Immature natural killer cell (primary cell): ENCODE results near the gene ADGRG2. TPM values are rescaled to one million over a fixed set of nuclear protein-coding genes. Genes with fewer than 3 reads are reported as not detected.
"Not testable (repeated sequence)": the region's sequence is repeated elsewhere in the genome, so short reads cannot be mapped to it uniquely, and the experiment has no call there.

Source experiments
- DNase-seq, 3 donors: peaks; one replicate each; pipeline ENCODE4 v3.0.0; 2022; ENCODE audit warnings: mixed read lengths in 1 of 3
- H3K27ac Mint-ChIP-seq, 6 donors: one replicate each; pipeline ENCODE4 v1.8.0; 2020; ENCODE audit warnings: mixed read lengths in 6 of 6, mild to moderate bottlenecking in 5 of 6, inconsistent platforms in 4 of 6, moderate library complexity in 3 of 6
- H3K27me3 Mint-ChIP-seq, 3 donors: one replicate each; pipeline ENCODE4 v1.8.0; 2020 to 2021; ENCODE audit warnings: low read depth in 3 of 3, mild to moderate bottlenecking in 3 of 3, mixed read lengths in 3 of 3, moderate library complexity in 3 of 3, inconsistent platforms in 1 of 3
- H3K36me3 Mint-ChIP-seq, 3 donors: one replicate each; pipeline ENCODE4 v1.8.0; 2020; ENCODE audit warnings: mixed read lengths in 3 of 3, inconsistent platforms in 2 of 3, mild to moderate bottlenecking in 2 of 3
- H3K4me1 Mint-ChIP-seq, 2 donors: one replicate each; pipeline ENCODE4 v1.8.0; 2020; ENCODE audit warnings: inconsistent platforms in 2 of 2, mild to moderate bottlenecking in 2 of 2, mixed read lengths in 2 of 2, moderate library complexity in 1 of 2
- H3K4me3 Mint-ChIP-seq, 5 donors: one replicate each; pipeline ENCODE4 v1.8.0; 2020; ENCODE audit warnings: mild to moderate bottlenecking in 5 of 5, mixed read lengths in 5 of 5, inconsistent platforms in 3 of 5, moderate library complexity in 3 of 5
- H3K9me3 Mint-ChIP-seq, 6 donors: one replicate each; pipeline ENCODE4 v1.8.0; 2020; ENCODE audit warnings: mild to moderate bottlenecking in 6 of 6, mixed read lengths in 6 of 6, inconsistent platforms in 4 of 6, moderate library complexity in 3 of 6
- polyA plus RNA-seq, 3 donors: library from polyadenylated mRNA; unstranded; fragments of 300-500 nt; fragmentation: Illumina TruSeq; gene quantifications; one replicate each; pipeline ENCODE4 v1.2.3, GENCODE V29; 2021

Gene ADGRG2
- polyA plus RNA-seq, 3 donors from 2014 or later, result not detected

DNA sequence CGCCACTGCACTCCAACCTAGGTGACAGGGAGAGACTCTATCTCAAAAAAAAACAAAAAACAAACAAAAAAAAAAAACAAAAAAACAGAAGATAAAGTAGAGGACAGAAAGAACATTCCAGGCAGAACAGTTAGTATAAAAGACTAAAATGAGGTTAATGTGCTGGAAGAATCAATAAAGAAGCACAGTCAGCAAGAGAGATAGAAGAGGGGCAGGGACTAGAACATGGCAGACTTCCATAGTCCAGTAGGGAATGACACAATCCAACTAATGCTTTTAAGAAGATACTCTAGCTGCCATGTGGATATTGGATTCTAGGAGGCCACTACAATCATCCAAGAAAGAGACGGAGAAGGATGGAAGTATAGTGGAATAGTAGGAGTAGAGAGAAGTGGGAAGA is 11.6 kb downstream of the ADGRG2 start:
- Mint-ChIP-seq H3K9me3 (no peaks in the 10 kb centered on the region), H3K27me3 (peaks cover 6 to 25% (median 7%) of the 10 kb centered on the region in 3 donors), H3K4me1 (no peaks in the 10 kb centered on the region), H3K4me3 (no peak overlapping the region), H3K36me3 (no peaks in the 10 kb centered on the region), H3K27ac (no peak overlapping the region)
- DNase-seq, result no peak

DNA sequence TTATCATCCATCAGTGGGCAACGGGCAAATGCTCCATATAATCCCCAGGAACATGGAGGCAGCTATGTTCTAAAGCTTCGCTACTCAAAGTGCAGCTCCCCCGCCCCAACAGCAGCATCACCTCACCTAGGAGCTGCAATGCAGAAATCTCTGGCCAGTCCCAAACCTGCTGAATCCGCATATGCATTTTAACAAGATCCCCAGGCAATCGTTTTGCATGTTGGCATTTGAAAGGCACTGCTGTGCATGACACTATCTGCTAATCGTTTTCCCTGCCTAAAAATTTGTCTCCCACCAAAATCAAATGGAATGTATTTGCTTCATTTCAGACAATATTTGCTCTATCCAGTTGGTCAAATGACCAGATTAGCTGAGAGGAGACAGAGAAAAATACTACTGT is 15.2 kb downstream of the ADGRG2 start:
- peaks cover 5 to 22% (median 6%) of the 10 kb centered on the region in 3 donors for H3K27me3 Mint-ChIP-seq
- no peaks in the 10 kb centered on the region for H3K36me3 Mint-ChIP-seq
- H3K4me1 Mint-ChIP-seq, result no peaks in the 10 kb centered on the region
- no peak for DNase-seq
- H3K27ac Mint-ChIP-seq, result no peak overlapping the region
- H3K9me3 Mint-ChIP-seq, result no peaks in the 10 kb centered on the region
- H3K4me3 Mint-ChIP-seq, result no peak overlapping the region

DNA sequence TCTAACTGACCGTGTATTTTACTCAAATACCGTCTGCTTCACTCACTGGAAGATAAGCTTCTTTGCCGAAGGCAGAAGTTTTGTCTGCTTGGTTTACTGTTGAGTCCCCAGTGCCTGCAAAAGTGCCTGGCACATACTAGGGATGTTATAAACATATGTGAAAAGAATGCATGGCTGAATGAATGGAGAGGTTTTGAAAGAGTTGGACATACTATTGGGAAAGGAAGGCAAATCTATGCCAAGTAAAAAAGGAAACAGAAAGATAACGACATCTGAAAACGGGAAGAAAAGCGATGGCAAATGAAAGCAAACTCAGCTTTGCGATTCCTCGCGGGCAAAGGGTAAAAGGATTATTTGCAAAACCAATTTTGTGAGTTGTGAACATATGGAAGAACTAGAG is 21.7 kb downstream of the ADGRG2 start:
- Mint-ChIP-seq H3K27ac (no peak overlapping the region), H3K4me1 (no peaks in the 10 kb centered on the region)

DNA sequence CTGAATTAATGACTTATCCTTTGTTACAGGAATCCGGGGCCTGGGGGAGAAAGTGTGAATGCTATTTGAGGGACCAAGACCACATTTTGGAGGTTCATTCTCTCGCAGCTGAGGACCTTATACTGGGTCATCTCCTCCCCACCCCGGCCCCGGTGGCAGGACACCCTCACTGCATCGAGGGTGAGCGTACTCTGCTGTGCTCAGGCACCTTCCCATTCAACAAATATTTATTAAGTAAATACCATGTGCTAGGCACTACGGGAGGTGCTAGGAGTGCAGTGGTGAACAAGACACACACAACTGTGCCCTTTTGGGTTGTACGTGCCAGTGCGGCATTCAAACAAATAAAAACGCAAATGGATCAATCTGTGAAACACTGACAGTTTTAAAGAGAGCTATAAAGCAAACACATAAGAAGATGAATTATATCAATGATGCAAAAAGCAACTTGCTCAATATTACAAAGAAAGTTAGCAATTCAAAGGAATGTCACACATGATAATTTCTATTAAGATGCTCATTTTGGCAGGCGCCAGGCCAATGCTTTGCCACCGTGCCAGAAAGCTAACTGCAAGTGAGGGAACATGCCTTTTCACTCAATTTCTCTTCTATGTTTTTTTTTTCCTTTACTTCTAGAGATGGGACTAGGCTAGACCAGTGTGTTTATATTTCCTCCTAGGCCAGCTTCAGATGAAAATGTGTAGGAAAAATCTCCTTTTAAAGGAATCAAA is 24.6 kb downstream of the ADGRG2 start:
- no peak overlapping the region for H3K27ac Mint-ChIP-seq
- DNase-seq, result no peak
- peaks cover 0 to 2% (median 2%) of the 10 kb centered on the region in 3 donors for H3K27me3 Mint-ChIP-seq
- no peak overlapping the region for H3K4me3 Mint-ChIP-seq
- no peaks in the 10 kb centered on the region for H3K4me1 Mint-ChIP-seq
- no peaks in the 10 kb centered on the region for H3K36me3 Mint-ChIP-seq
- peaks cover 0 to 2% (median 0%) of the 10 kb centered on the region in 6 donors for H3K9me3 Mint-ChIP-seq

More for the DNA sequence above, 21.7 kb downstream of the ADGRG2 start:
- Mint-ChIP-seq H3K9me3 (peaks cover 0 to 2% (median 0%) of the 10 kb centered on the region in 6 donors), H3K36me3 (no peaks in the 10 kb centered on the region), H3K27me3 (peaks cover 0 to 4% (median 2%) of the 10 kb centered on the region in 3 donors), H3K4me3 (no peak overlapping the region)
- no peak for DNase-seq

DNA sequence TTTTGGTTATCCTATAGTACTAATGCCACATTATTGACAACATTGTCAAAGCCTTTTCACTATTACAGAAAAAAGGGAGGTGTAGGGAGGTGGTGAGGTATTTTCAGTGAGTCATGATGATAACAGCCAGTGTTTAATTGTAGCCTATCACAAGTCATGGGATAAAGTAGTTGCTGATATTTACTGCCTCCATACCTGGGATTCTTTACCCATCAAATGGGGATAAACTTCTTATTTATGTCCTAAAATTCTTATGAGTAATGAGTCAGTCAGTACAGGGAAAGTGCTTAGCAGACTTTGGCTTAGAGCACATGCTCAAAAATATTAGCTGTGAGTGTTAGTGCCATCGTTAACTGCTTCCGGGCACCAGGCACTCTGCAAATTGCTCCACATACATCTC is 25.7 kb downstream of the ADGRG2 start:
- DNase-seq, result no peak
- H3K4me1 Mint-ChIP-seq, result no peaks in the 10 kb centered on the region

DNA sequence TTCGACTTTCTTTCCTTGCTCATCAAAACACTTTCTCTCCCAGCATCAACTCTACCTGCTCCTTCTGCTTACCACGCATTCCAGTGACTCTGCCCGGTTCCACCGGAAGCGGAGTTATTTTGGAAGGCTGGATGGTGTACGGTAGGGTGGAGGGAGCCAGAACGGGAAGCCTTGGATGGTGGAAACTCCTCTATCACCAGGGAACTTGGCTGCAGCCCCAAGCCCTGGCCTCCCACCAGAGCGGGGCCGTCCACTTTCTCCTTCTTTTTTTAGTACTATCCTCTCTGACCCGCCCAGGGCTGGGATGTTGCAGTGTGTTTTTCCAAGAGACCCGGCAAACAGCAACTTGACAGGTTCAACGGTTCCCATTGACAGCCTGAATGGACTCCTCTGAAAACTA is 27.6 kb downstream of the ADGRG2 start:
- Mint-ChIP-seq H3K4me1 (no peaks in the 10 kb centered on the region), H3K9me3 (peaks cover 2 to 7% (median 5%) of the 10 kb centered on the region in 6 donors), H3K4me3 (no peak overlapping the region), H3K36me3 (peaks cover 0 to 4% (median 0%) of the 10 kb centered on the region in 3 donors), H3K27ac (no peak overlapping the region), H3K27me3 (peaks cover 2 to 3% (median 3%) of the 10 kb centered on the region in 3 donors)
- DNase-seq, result no peak

More for the DNA sequence above, 25.7 kb downstream of the ADGRG2 start:
- Mint-ChIP-seq H3K9me3 (peaks cover 0 to 3% (median under 1%) of the 10 kb centered on the region in 6 donors), H3K27ac (no peak overlapping the region), H3K36me3 (no peaks in the 10 kb centered on the region), H3K27me3 (peaks cover 2 to 5% (median 3%) of the 10 kb centered on the region in 3 donors), H3K4me3 (no peak overlapping the region)

DNA sequence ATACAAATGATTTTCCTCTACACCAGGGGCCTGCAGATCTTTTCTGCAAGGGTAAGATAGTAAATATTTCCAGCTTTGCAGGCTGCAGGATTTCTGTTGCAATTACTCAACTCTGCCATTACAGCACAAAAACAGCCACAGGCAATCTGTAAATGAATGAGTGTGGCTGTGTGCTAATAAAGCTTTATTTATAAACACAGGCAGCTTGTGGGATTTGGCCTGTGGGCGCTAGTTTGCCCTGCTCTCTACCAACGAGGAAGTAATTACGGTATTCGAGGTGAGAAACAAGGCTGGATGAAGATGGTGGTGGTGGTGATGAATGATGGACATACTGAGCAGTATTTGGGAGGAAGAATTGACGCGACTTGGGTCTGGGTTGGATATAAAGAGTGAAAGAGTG is 30.7 kb downstream of the ADGRG2 start:
- peaks cover 2 to 5% (median 4%) of the 10 kb centered on the region in 3 donors for H3K27me3 Mint-ChIP-seq
- no peaks in the 10 kb centered on the region for H3K4me1 Mint-ChIP-seq
- no peak overlapping the region for H3K4me3 Mint-ChIP-seq
- no peak for DNase-seq
- H3K9me3 Mint-ChIP-seq, result peaks cover 2 to 14% (median 6%) of the 10 kb centered on the region in 6 donors
- peaks cover 0 to 4% (median 0%) of the 10 kb centered on the region in 3 donors for H3K36me3 Mint-ChIP-seq
- no peak overlapping the region for H3K27ac Mint-ChIP-seq

DNA sequence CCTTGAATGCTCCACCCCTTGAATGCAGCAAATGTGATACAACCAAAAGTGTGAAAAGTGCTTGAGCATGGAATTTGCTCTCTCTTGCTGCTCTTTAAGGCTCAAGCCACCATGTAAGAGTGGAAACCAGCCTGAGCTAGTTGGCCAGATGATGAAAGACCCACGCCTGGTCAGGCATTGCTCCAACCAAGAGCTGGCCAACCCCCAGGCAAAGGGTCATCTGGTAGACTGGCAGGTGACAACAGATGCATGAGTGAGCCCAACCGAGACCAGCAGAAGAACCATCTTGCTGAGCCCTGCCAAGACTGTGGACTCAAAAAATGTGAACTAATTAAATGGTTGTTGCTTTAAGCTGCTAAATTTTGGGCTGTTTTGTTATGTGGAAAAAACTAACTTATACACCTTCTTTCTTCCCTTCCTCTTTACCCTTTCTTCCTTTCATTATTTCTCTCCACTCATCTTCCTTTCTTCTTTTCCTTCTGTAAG is 32.7 kb downstream of the ADGRG2 start:
- DNase-seq, result no peak

DNA sequence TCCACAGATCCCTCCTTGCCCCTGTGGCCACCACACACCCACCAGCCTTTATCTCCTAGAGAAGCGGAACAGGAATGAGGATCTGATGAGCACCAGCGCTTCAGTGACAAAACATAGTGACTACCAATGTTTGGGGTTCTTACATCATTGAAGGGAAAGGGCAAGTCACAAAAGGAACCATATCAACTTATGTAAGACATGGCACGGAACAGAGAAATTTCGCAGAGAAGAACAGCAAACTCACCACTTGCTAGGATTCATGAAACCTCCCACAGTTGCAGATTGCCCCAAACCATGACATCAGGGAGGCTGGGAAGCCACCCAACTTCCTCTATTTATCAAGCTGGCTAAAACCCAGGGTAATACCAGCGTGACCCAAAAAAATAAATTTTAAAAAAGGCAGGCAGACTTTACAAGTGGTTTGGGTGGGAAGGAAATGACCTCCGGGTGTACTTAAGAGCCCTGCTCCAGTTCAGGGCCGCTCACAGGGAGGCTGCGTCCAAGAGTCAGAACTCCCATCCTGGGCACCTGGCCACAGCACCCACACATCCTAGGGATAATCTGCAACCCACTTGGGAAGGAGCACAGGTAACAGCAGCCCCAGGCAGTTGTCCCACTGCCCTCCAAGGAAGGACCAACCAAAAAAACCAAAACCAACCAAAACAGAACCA is 36.0 kb downstream of the ADGRG2 start:
- DNase-seq, result no peak
- H3K27ac Mint-ChIP-seq, result no peak overlapping the region

More for the DNA sequence above, 32.7 kb downstream of the ADGRG2 start:
- Mint-ChIP-seq H3K27me3 (peaks cover 2 to 6% (median 4%) of the 10 kb centered on the region in 3 donors), H3K27ac (no peak overlapping the region), H3K4me1 (no peaks in the 10 kb centered on the region), H3K9me3 (peaks cover 2 to 14% (median 6%) of the 10 kb centered on the region in 6 donors), H3K4me3 (no peak overlapping the region), H3K36me3 (peaks cover 0 to 4% (median 0%) of the 10 kb centered on the region in 3 donors)

DNA sequence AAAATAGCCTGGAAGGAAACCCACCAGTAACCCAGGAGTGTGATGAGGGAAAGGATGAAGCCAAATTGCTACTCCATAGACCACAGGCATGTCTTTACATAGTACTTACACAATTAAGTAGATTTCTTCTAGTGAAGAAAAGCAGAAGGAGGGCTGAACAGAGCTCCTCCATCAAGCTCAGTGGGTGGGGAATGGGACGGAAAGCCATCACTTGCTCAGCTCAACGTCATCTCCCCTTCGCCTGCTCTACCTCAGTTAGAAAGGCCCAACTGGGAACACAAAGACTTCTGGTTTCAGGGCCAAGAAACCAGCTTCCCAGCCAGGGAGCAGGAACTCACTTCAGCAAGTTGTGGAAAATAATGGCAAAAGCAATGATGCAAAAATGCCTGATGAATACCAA is 36.6 kb downstream of the ADGRG2 start:
- Mint-ChIP-seq H3K27me3 (peaks cover 2 to 6% (median 2%) of the 10 kb centered on the region in 3 donors), H3K27ac (no peak overlapping the region), H3K4me1 (no peaks in the 10 kb centered on the region), H3K4me3 (no peak overlapping the region), H3K36me3 (peaks cover 0 to 4% (median 0%) of the 10 kb centered on the region in 3 donors), H3K9me3 (peaks cover 2 to 14% (median 6%) of the 10 kb centered on the region in 6 donors)
- no peak for DNase-seq

More for the DNA sequence above, 36.0 kb downstream of the ADGRG2 start:
- Mint-ChIP-seq H3K9me3 (peaks cover 2 to 14% (median 6%) of the 10 kb centered on the region in 6 donors), H3K27me3 (peaks cover 0 to 6% (median 2%) of the 10 kb centered on the region in 3 donors), H3K4me3 (no peak overlapping the region), H3K36me3 (peaks cover 0 to 4% (median 0%) of the 10 kb centered on the region in 3 donors), H3K4me1 (no peaks in the 10 kb centered on the region)

DNA sequence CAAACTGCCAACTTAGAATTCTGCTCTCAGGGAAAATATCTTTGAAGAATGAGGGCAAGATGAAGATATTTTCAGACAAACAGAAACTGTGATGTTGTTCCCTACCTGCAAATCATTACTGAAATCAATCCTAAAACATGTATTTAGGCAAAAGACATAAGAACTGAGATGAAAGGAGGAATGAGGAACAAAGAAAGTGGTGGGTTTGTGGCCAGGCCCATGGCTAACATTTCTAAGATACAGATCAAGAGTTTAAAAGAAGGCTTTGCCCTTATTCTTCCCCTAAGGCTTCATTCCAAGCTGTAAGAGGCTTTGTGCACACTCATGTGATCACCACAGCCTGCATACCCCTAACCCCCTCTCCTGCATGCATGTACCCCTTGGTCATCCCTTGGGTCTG is 46.5 kb downstream of the ADGRG2 start:
- DNase-seq, result no peak
- H3K27ac Mint-ChIP-seq, result no peak overlapping the region
- peaks cover 0 to 2% (median 2%) of the 10 kb centered on the region in 3 donors for H3K27me3 Mint-ChIP-seq
- H3K4me1 Mint-ChIP-seq, result no peaks in the 10 kb centered on the region
- H3K4me3 Mint-ChIP-seq, result no peak overlapping the region
- peaks cover 0 to 4% (median 0%) of the 10 kb centered on the region in 6 donors for H3K9me3 Mint-ChIP-seq
- H3K36me3 Mint-ChIP-seq, result no peaks in the 10 kb centered on the region

DNA sequence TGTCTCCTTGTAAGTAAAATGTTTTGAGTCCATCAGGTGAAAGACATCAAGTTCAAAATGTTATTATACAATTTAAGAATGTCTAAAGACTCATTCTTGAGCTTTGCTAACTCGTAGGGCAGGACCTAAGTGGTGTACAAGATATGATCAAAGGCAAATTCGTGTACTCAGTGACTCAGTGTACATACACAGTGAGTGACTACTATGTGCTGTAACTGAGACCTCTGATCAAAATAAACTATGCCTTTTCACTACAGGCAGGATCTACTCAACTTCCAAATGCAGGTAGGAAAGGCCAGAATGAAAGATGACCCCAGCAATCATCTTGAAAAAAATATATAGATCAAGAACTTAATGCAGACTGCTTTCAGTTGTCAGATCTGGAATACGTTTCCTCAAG is 49.9 kb downstream of the ADGRG2 start:
- H3K9me3 Mint-ChIP-seq, result peaks cover 0 to 4% (median 0%) of the 10 kb centered on the region in 6 donors
- peaks cover 2% of the 10 kb centered on the region in 3 donors for H3K27me3 Mint-ChIP-seq
- DNase-seq, result no peak
- no peaks in the 10 kb centered on the region for H3K36me3 Mint-ChIP-seq
- no peak overlapping the region for H3K4me3 Mint-ChIP-seq
- no peaks in the 10 kb centered on the region for H3K4me1 Mint-ChIP-seq
- H3K27ac Mint-ChIP-seq, result no peak overlapping the region

DNA sequence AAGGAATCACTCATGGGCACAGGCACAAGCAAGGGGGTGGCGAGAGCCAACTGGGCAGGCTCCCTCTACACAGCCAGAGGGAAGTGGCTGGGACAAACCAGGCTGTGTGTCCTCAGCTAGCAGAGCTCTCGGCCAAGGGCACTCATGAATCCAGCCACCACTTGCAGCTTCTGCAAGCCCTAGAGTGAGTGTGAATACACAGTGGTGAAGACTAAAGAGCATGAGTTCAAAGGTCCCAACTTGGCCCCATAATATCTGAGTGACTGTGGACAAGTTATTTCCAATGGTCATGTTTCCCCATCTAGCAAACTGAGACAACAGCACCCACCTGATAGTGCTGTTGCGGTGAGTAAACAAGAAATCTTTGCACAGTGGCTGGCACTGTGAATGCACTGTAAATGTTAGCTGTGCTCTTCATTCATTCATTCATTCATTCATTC is 51.7 kb downstream of the ADGRG2 start:
- Mint-ChIP-seq H3K9me3 (peaks cover 0 to 2% (median 0%) of the 10 kb centered on the region in 6 donors), H3K4me1 (no peaks in the 10 kb centered on the region), H3K27ac (no peak overlapping the region), H3K27me3 (peaks cover 1 to 2% (median 2%) of the 10 kb centered on the region in 3 donors), H3K4me3 (no peak overlapping the region), H3K36me3 (no peaks in the 10 kb centered on the region)
- DNase-seq, result no peak

DNA sequence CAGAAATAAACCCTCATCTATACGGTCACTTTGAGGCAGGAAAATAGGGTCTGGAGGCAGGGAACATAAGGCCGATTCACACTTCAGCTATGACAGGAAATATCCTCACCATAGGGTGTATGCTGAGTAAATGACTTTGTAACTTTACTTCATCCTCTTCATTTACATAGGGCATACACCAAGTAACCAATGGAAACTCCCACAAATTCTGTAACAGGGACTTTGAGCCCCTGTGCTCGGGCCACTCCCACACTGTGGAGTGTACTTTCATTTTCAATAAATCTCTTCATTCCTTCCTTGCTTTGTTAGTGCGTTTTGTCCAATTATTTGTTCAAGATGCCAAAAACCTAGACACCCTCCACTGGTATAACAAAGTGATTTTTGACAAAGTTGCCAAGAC is 55.3 kb downstream of the ADGRG2 start:
- not testable (repeated sequence) for H3K9me3 Mint-ChIP-seq, DNase-seq, H3K4me1 Mint-ChIP-seq, H3K27me3 Mint-ChIP-seq, H3K27ac Mint-ChIP-seq, H3K36me3 Mint-ChIP-seq, H3K4me3 Mint-ChIP-seq
